Measurements from ENCODE around the gene AGMAT. TPM values are rescaled to one million over a fixed set of nuclear protein-coding genes. Genes with fewer than 3 reads are reported as not detected.

Gene AGMAT
- total and polyA plus RNA-seq, 2 of the 13 experiments (the other 11 are each of a cell fraction or from before 2014, with no cell fraction given): 59.1 to 174 TPM

GRCh38 chr1:15626269-15626950 is 41.6 kb upstream of the AGMAT start (continued):
- TF ChIP-seq HNRNPLL (IDR thresholded peaks at IDR 0.05; ENCODE audit: low read depth, low read length, poor library complexity, severe bottlenecking) (no peak), SP140L (CRISPR knock-in tag; IDR thresholded peaks at IDR 0.05; ENCODE audit: borderline replicate concordance) (no peak)

GRCh38 chr1:15625056-15625917 is 40.4 kb upstream of the AGMAT start:
- CTCF ChIA-PET (ENCODE audit: low intra/inter-chr PET ratio, low total read pairs): no interaction called here
- H3K4me1 ChIP-seq (ENCODE audit: insufficient read depth, low read length): peaks cover 68% of the 10 kb centered on the region
- TF ChIP-seq FOXO1 (CRISPR knock-in tag; IDR thresholded peaks at IDR 0.05): no peak
- TF ChIP-seq ZNF687 (CRISPR knock-in tag; IDR thresholded peaks at IDR 0.05): peak; percentile 14; the same call in 1 of the 2 replicates

More at GRCh38 chr1:15625056-15625917, 40.4 kb upstream of the AGMAT start:
- intact Hi-C loops (cut with micrococcal nuclease; ENCODE audit: unreplicated experiment) (loop anchor here (5.0 to 10.0 kb wide), 2 partner anchors 43 to 60 kb away; partner anchors contain the start of gene PLEKHM2), in situ Hi-C loops (cut with HindIII; ENCODE audit: extremely low pct_ligation_motif_present, low pct_unique_long_range_greater_than_20kb) (no loop called here)
- FAIRE-seq (no peak), DNase-seq (ENCODE audit: low spot score) (no peak), ATAC-seq (no peak)
- Histone ChIP-seq H3K9me3 (ENCODE audit: low read length) (no peaks in the 10 kb centered on the region), H2AFZ (ENCODE audit: low read length) (no peak overlapping the region), H3K4me2 (ENCODE audit: low read depth, low read length) (peak overlapping the region; percentile 13; the same call in 1 of the 2 replicates), H3K27ac (ENCODE audit: extremely low read length, insufficient read depth, low read length) (no peak overlapping the region), H4K20me1 (ENCODE audit: insufficient read depth, low read length) (peaks cover 89% of the 10 kb centered on the region), H3K4me3 (replicated peaks in 1 of 3; ENCODE audit: insufficient read depth in 1 of 3, low read depth in 2 of 3, low read length in 3 of 3) (no peak overlapping the region; a peak in 1 of 6 replicates), H3K9ac (ENCODE audit: insufficient read depth, low read depth, low read length) (no peak overlapping the region), H3K27me3 (ENCODE audit: control insufficient read depth in 1 of 2, insufficient read depth in 2 of 2, low read length in 2 of 2) (no peaks in the 10 kb centered on the region), H3K79me2 (ENCODE audit: insufficient read depth, low read length) (peaks cover 87% of the 10 kb centered on the region), H3K36me3 (replicated peaks in 1 of 2; ENCODE audit: control insufficient read depth in 1 of 2, insufficient read depth in 2 of 2, low read length in 2 of 2) (peaks cover 12 to 50% of the 10 kb centered on the region in 2 experiments)
- 80% methylated on average over 13 of the region's 13 CpGs for WGBS (ENCODE audit: low lambda C conversion rate)
- POLR2A ChIA-PET: no interaction called here
- BruUV-seq (replicated peaks): no TSS peak
